Right forelimb (tissue), 1 donor: ENCODE data around the gene ERAL1.
"Not testable (repeated sequence)": the region's sequence is repeated elsewhere in the genome, so short reads cannot be mapped to it uniquely, and the experiment has no call there.

Source experiments
- DNase-seq: peaks from one replicate; pipeline ENCODE4 v3.0.0-alpha.2; 2018

Gene ERAL1

GRCh38 chr17:28901866-28902818 lies 47.3 kb downstream of the ERAL1 start:
- DNase-seq: peak; percentile 69

GRCh38 chr17:28902819-28903545 lies 48.2 kb downstream of the ERAL1 start, which contains the start of gene DHRS13:
Gene DHRS13 (minus strand): TSS chr17:28903079. CDS start chr17:28902944, 135 bp downstream.
- DNase-seq: peak; percentile 92

- DNase-seq: not testable (repeated sequence)
These were observed 48.7 kb downstream of the ERAL1 start for GRCh38 chr17:28903546-28903841.

GRCh38 chr17:28904800-28905199 lies 50.0 kb downstream of the ERAL1 start:
- no peak for DNase-seq

- no peak for DNase-seq
These were observed 51.5 kb downstream of the ERAL1 start for GRCh38 chr17:28906276-28906675.

- no peak for DNase-seq
These were observed 52.1 kb downstream of the ERAL1 start for GRCh38 chr17:28906706-28907438.

- DNase-seq: no peak
These were observed 53.1 kb downstream of the ERAL1 start for GRCh38 chr17:28907709-28908475.

- DNase-seq: no peak
These were observed 53.9 kb downstream of the ERAL1 start for GRCh38 chr17:28908640-28909167.

GRCh38 chr17:28910534-28910933 lies 55.7 kb downstream of the ERAL1 start:
- DNase-seq: no peak
